HG03139 (cell line): ENCODE data around the gene C5orf24.
A peak's percentile ranks its signal among the peaks of the same experiment; 100 is the strongest.
"Not testable (repeated sequence)": the region's sequence is repeated elsewhere in the genome, so short reads cannot be mapped to it uniquely, and the experiment has no call there.

Experiments used
- ATAC-seq: cut with Tn5 transposase; IDR thresholded peaks from one replicate; pipeline ENCODE4 v1.9.1; 2021; ENCODE audit not compliant: unreplicated experiment

C5orf24 gene

DNA sequence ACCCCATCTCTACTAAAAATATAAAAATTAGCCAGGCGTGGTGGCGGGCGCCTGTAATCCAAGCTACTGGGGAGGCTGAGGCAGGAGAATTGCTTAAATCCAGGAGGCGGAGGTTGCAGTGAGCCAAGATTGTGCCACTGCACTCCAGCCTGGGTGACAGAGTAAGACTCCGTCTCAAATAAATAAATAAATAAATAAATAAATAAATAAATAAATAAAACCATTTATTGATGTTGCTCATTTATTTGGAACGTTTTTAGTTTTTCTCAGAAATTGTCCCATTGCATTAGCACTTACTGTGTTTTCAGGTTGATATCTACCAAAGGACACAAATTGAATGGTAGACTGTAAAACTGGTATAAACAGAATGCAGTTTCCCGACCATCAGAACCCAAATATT lies 10.7 kb downstream of the C5orf24 start:
- not testable (repeated sequence) for ATAC-seq

DNA sequence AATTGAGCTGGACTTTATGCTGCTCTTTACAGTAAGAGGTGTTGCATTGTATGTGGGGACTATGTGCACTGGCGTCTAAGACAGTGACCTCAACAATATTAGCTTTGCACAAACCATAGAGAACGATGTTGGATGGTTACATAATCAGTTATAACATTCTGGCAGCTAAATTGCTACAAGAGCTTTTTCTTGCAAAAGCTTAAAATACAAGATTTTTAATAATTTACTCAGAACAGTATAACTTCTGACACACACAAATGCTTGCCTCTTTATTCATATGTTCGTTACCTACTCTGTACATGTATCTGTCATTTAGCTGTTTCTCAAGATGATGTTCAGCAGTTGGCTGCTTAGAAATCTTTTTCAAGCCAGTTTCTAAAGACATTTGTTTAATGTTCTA lies 11.6 kb downstream of the C5orf24 start:
- no peak for ATAC-seq

DNA sequence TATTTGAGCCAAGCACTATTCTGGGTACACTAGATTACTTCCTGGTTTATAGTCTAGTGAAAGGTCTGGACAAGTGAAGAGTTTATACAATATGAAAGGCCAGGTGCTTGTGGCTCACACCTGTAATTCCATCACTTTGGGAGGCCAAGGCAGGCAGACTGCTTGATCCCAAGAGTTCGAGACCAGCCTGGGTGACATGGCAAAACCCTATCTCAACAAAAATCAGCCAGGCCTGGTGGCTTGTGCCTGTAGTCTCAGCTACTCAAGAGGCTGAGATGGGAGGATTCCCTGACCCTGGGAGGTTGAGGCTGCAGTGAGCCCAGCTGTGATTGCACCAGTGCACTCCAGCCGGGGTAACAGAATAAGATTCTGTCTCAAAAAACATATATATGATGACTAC lies 18.9 kb downstream of the C5orf24 start:
- ATAC-seq, result no peak

DNA sequence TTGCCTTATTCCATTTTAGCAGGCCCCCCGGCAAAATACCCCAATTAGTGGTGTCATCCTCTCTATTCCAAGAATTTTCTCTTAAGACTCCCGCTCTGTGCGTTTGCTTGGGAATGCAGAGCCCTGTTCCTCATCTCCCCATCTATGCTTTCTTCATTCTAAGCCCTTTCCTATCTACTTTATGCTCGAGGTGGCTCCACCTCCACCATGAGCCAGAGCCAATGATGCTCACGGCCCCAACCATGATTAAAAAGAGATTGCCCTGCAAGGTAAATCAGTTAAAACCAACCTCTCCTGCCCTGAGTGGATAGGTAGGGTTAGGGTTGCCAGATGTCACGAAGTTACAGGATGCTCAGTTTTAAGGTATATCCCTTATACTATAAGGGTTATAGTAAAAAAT lies 27.7 kb downstream of the C5orf24 start:
- ATAC-seq, result no peak

DNA sequence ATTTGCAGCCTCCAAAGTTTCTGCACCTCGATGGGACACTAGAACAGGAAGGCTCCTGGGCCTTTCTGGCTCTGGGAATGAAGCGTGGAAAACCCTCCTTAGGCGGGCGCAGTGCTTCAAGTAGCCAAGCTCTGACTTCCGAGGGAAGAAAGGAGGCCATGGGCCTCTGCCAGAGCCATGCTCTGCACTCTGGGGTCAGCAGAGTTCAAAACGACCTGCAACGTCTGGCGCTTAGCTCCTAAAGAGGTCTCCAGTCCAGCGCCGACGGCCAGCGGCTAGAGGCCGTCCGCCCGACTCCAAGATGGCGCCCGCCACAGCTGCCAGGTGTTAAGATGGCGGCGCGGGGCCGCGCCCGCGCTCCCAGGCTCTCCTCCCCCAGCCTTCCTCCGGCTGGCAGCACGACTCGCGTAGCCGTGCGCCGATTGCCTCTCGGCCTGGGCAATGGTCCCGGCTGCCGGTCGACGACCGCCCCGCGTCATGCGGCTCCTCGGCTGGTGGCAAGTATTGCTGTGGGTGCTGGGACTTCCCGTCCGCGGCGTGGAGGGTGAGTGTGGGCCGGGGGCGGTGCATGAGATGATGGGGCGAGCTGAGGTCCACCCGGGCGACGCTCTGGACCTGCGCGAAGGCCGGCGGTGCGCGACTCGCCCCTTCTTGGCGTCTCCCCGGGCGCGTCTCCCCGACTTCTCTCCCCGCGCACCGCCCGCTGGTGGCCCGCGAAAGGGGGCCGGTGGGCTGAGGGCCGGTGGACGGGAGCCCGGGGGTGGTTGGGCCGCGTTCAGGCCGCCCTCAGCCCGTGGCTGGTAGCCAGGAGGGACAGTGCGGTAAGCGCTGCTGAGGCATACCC lies 28.4 kb downstream of the C5orf24 start, which contains the start of gene TXNDC15:
Gene TXNDC15 (plus strand): TSS at position 385 of the 844 bp plus-strand sequence. CDS start 57 bp downstream, at position 442.
- ATAC-seq, result peak; percentile 81

DNA sequence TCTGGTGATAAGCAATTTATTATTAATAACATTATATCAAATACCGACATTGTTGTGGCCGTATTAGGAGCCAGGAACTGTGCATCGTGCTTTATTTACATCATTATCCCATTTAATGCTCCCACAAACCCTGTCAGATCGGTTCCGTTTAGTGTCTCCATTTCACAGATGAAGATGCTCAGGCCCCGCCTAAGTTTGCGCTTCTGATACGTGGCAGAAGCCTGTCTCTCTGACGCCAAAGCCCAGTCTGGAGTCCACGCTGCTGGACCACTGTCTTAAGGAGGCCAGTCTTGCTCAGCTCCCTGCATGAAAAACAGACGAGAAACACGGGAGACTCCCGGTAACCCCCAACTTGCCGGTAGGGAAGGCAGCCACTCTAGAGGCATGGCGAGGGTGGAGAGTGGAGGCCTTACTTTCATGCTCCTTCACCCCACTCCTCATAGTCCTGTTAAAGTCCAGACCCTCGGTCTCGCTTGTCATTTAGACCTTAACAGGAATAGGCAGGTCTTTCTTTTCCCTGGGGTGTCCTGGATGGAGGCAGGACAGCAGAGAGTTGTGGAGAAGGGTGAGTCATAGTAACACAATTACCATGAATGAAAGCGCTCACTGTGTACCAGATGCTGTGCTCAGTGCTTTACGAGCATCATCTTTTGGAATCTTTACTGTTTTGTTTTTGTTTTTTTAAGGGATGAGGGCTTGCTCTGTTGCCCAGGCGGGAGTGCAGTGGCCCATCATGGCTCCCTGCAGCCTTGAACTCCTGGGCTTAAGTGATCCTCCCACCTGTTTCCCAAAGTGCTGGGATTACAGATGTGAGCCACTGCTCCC lies 29.3 kb downstream of the C5orf24 start:
- no peak for ATAC-seq

DNA sequence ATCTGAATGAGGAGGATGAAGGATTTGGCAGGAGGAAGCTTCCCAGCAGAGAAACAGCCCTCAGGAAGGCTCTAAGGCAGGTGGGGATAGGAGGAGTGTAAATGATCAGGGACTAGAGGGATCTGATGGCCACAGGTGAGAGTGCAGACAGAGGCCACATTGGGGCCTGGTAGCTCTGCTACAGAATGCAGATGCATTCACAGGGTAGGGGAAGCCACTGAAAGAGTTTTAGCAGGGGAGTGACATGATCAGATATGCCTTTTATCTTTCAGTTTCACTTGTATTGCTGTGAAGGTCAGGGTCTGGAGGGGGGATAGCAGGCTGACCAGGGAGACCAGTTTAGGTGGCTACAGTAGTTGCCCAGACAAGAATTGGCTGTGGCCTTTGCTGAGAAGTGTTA lies 31.4 kb downstream of the C5orf24 start:
- ATAC-seq, result no peak

DNA sequence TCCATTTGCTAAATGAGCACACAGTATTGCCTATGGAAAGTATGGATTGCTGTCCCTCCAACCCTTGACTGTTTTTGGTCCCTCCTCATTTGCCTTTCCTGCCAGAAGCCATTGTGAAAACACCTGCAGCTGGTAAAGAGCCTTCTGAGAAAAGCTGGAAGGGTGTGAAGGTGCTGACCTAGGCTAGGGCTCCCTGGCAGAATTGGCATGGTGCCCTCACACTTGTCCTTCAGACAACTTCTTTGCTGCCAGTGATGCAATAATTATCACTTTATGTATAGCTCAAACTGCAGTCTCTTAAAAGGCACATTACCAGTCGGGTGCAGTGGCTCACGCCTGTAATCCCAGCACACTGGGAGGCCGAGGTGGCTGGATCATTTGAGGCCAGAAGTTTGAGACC lies 32.6 kb downstream of the C5orf24 start:
- ATAC-seq, result no peak

DNA sequence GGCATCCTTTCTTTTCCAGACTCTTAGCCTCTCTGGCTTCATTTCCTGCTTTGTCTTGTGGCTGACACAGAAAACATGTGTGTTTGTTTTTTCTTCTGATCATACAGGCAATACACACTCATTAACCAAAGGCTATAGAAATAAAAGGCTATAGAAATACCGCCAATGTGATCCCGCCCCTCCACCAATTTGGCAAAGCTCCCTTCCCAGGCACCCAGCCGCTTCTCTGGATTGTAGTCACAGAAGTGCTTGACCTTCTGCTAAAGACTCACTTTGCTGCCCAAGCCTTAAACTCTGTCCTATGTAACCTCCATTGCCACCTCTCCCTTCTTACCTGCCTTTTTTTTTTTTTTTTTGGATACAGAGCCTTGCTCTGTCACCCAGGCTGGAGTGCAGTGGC lies 33.7 kb downstream of the C5orf24 start:
- no peak for ATAC-seq

DNA sequence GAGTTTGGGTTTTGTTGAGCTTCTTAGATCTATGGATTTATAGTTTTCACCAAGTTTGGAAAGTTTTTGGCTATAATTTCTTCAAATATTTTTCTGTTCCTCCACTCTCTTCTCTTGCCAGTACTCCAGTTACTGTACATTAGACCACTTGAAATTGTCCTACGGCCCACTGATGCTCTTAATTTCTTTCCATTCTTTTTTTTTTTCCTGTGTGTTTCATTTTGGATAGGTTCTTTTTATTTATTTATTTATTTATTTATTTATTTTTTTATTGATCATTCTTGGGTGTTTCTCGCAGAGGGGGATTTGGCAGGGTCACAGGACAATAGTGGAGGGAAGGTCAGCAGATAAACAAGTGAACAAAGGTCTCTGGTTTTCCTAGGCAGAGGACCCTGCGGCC lies 35.2 kb downstream of the C5orf24 start:
- ATAC-seq, result not testable (repeated sequence)

DNA sequence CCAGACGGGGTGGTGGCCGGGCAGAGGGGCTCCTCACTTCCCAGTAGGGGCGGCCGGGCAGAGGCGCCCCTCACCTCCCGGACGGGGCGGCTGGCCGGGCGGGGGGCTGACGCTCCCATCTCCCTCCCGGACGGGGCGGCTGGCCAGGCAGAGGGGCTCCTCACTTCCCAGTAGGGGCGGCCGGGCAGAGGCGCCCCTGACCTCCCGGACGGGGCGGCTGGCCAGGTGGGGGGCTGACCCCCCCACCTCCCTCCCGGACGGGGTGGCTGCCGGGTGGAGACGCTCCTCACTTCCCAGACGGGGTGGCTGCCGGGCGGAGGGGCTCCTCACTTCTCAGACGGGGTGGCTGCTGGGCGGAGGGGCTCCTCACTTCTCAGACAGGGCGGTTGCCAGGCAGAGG lies 35.9 kb downstream of the C5orf24 start:
- ATAC-seq, result not testable (repeated sequence)

DNA sequence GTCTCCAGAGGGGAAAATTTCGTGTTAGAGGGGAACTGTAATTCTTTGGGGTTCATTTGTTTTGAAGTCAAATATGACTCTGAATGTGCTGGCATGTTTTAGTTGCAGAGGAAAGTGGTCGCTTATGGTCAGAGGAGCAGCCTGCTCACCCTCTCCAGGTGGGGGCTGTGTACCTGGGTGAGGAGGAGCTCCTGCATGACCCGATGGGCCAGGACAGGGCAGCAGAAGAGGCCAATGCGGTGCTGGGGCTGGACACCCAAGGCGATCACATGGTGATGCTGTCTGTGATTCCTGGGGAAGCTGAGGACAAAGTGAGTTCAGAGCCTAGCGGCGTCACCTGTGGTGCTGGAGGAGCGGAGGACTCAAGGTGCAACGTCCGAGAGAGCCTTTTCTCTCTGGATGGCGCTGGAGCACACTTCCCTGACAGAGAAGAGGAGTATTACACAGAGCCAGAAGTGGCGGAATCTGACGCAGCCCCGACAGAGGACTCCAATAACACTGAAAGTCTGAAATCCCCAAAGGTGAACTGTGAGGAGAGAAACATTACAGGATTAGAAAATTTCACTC lies 41.9 kb downstream of the C5orf24 start:
- no peak for ATAC-seq

DNA sequence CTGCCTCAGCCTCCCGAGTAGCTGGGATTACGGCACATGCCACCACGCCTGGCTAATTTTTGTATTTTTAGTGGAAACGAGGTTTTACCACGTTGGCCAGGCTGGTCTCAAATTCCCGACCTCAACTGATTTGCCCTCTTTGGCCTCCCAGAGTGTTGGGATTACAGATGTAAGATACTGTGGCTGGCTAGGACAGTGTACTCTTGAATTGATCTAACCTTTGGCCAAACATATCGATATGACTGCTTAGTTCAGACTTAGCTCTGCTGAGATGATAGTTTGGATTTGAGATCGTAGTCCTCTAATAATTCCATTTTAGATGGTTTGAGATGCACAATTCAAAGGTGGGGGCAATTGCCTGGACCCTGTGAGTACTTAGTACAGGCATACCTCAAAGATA lies 43.6 kb downstream of the C5orf24 start:
- no peak for ATAC-seq

DNA sequence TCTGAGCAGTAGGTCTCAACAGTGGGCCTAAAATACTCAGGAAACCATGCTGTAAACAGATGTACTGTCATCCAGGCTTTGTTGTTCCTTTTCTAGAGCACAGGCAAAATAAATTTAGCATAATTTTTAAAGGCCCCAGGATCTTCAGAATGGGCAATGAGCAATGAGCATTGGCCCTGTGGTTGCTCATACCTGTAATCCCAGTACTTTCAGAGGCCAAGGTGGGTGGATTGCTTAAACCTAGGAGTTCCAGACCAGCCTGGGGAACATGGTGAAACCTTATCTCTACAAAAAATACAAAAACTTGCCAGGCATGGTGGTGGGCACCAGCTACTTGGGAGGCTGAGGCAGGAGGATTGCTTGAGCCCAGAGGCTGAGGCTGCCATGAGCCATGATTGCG lies 45.7 kb downstream of the C5orf24 start:
- ATAC-seq, result no peak

DNA sequence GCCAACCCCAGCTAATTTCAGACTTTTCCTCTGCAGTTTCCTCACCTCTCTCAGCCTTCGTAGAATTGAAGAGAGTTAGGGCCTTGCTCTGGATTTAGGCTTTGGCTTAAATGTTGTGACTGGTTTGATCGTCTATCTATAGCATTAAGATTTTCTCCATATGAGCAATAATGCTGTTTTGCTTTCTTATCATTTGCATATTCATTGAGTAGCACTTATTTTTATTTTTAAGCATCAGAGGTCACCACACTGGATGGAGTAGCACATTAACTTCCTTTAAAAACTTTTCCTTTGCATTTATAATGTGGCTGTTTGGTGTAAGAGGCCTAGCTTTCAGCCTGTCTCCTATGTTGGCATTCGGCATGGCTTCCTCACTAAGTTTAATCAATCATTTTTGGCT lies 46.5 kb downstream of the C5orf24 start:
- ATAC-seq, result no peak

DNA sequence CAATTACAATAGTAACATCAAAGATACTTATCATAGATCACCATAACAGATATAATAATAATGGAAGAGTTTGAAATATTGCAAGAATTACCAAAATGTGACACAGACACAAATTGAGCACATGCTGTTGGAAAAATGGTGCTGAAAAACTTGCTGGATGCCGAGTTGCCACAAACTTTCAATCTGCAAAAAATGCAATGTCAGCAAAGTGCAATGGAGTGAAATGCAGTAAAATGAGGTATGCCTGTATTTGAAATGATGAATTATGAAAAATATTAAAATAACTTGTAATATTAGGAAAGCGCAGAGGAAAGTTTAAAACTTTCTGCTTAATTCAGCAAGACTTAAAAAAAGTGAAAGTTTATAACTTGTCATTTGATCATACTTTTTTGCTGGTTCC lies 47.2 kb downstream of the C5orf24 start:
- ATAC-seq, result no peak

DNA sequence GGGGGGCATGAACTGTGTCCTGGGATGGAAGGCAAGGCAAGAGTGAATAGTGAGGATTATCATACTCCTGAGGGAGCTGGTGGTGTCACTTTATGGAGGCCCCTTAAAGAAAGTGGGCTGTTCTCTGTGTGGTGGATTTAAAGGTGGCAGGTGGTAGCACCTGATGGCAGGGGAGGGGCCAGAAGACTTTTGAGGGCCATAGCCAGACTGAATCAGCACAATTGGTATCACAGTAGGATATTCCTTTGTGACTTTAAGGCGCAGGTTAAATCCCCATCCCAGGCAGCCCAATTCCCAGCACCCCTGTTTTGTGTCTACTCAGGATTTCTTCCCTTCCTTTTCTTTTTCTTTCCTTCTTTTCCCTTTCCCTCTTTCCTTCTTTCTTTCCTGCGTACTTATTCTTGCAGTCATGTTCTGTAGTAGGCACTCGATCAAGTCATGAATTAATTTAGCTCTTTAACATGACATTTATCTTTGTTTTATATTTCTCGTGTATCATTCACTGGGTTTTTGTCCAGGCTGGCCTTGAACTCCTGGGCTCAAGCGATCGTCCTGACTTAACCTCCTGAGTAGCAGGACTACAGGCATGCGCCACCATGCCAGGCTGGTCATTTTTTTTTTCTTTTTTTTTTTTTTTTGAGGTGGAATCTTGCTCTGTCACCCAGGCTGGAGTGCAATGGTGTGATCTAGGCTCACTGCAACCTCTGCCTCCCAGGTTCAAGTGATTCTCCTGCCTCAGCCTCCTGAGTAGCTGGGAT lies 48.2 kb downstream of the C5orf24 start:
- no peak for ATAC-seq

DNA sequence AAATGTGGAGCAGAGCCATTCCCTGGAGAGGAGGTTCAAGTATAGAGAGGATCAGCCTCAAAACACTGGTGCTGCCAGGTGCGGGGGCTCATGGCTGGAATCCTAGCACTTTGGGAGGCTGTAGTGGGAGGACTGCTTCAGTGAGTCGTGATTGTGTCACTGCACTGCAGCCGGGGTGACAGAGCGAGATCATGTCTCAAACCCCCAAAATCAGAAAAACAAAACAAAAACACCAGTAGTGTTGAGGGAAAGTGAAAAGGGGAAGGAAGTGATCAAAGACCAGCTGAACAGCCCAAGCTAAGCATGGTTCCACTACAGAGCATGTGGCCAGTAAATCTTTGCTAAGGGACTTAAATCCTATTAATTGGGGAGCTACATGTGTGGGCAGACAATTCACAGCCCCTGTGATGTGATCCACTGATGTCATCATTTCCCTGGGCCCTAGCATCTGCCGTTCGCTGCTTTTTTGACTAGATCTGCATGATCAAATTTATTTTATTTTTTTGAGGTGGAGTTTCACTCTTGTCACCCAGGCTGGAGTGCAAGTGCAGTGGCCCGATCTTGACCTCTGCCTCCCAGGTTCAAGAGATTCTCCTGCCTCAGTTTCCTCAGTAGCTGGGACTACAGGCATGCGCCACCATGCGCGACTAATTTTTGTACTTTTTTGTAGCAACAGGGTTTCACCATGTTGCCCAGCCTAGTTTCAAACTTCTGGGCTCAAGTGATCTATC lies 56.5 kb downstream of the C5orf24 start:
- no peak for ATAC-seq

DNA sequence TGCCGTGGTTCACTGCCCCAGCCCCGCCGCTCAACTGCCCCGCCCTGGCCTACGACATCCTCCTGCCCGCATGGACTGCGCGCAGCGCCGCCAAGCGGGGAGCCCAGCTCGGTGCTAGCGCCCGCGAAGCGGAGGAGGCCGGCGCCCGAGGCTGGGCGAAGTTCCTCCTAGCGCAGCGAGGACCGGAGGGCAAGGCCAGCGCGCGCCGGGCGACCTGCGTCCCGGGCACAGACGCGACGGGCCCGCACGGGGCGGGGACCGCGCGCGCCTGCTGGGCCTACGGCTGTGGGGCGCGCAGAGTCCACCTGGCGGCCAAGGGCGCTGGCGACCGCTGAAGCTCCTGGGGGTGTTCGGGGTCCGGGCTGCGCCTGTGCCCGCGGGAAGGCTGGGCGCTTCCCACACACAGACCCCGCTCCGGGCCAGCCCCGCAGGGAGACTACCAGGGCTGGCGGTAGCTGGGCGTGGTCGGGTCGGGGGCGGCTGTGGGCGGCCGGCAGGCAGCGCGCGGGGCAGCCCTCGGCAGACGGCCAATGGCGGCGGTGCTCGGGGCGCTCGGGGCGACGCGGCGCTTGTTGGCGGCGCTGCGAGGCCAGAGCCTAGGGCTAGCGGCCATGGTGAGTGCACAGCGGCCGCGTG lies 59.0 kb downstream of the C5orf24 start, which contains the start of gene PCBD2:
Gene PCBD2 (plus strand): TSS at position 522 of the 636 bp plus-strand sequence. CDS start 9 bp downstream, at position 531.
- ATAC-seq, result peak; percentile 79
